H1 (cell line): ENCODE measurements around the gene KHDC4. TPM values are rescaled to one million over a fixed set of nuclear protein-coding genes. Genes with fewer than 3 reads are reported as not detected.

Experiments
- CBX8 ChIP-seq: fragments of 300-800, 300-1000 bp; sonication (generic); IDR thresholded peaks from 2 replicates; pipeline ENCODE4 v1.7.1; 2016; ENCODE audit warnings: low read depth, low read length, borderline replicate concordance
- FOSL1 ChIP-seq: IDR thresholded peaks from 2 replicates; pipeline ENCODE4 v1.6.1; 2011; ENCODE audit warnings: mild to moderate bottlenecking, low read depth, low read length, moderate library complexity; ENCODE audit not compliant: insufficient read depth
- JUND ChIP-seq: IDR thresholded peaks from 2 replicates; pipeline ENCODE4 v1.6.1; 2011; ENCODE audit warnings: mild to moderate bottlenecking, improper control_type of control experiment, low read length
- NRF1 ChIP-seq: IDR thresholded peaks from 2 replicates; pipeline ENCODE4 v1.6.1; 2011; ENCODE audit warnings: mild to moderate bottlenecking, low read depth, low read length, improper control_type of control experiment
- SIX5 ChIP-seq: IDR thresholded peaks from 2 replicates; pipeline ENCODE4 v1.6.1; 2011; ENCODE audit warnings: mild to moderate bottlenecking, low read depth, low read length
- polyA plus RNA-seq, 7 experiments: library from polyadenylated mRNA; depleted of rRNA in 3 of 7; stranded (reverse) in 5 of 7; unstranded in 2 of 7; fragments of >200 nt in 5 of 7; fragments of 200-250 nt in 2 of 7; gene quantifications; 1 replicate in 5 of 7; 2 replicates in 1 of 7; 4 replicates in 1 of 7; pipeline versions ENCODE4 v1.2.1 to v1.2.3, GENCODE V29; 2011 to 2013; ENCODE audit warnings: missing spikeins in 2 of 7, mixed read lengths in 2 of 7
- total RNA-seq: library from RNA; stranded (reverse); fragmentation: NEBNext Ultra II Directional; extraction: Animal tissue kit (Norgen Biotek cat#: 25700); gene quantifications from 2 replicates; pipeline ENCODE4 v1.2.1, GENCODE V29; 2021

KHDC4 gene
- total and polyA plus RNA-seq, 2 of the 8 experiments (the other 6 are each of a cell fraction or from before 2014, with no cell fraction given): 56.6 to 81.1 TPM

GRCh38 chr1:155975375-155976061 is 41.3 kb upstream of the KHDC4 start (continued):
- TF ChIP-seq FOSL1 (no peak), SIX5 (no peak), NRF1 (no peak), CBX8 (no peak), JUND (no peak)
